Measurements from ENCODE around the gene ZBTB7C. TPM values are rescaled to one million over a fixed set of nuclear protein-coding genes. Genes with fewer than 3 reads are reported as not detected.
A peak's percentile ranks its signal among the peaks of the same experiment; 100 is the strongest.

ZBTB7C gene
- total and polyA plus RNA-seq, 2 of the 8 experiments (the other 6 are each of a cell fraction or from before 2014, with no cell fraction given) = 0.15 to 0.45 TPM

DNA sequence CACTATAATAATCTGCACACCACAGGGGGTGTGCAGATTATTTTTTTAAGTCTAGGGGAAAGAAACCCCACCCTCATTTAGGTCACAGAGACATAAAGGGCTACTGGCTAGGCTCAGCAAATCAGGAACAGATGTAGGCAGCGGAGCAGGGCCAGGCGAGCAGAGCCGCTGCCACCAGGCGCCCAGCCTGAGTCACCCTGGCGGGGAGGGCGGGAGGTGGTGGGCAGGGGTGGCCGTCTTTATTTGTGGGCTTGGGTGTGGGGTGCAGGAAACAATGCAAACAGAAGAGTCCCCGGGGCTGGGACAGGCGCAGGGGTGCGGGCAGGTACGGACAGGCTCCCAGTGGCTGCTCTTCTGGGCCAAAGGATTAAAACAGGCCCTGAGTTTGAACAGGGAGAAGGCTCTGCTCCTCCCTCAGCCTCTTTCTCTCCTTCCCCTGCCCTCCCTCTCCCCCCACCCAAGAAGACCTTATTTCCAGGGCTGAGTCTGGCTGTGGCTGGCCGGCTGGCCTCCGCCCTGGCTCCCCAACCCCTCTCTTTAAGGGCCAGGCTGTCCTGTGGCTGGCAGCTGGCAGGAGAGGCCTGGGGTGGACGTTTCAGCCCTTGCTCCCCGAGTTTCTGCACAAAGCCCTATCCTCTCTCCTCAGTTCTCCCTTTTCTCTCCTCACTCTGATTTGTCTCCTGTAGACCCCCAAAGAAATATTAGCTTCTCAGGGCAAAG, 335.8 kb downstream of the ZBTB7C start:
- H3K27me3 ChIP-seq (replicated peaks in 1 of 4; ENCODE audit: control insufficient read depth in 3 of 4, extremely low read depth in 1 of 4, insufficient read depth in 3 of 4, low read length in 3 of 4) = no peaks in the 10 kb centered on the region; a peak in 1 of 7 replicates
- H4K5ac ChIP-seq (ENCODE audit: insufficient read length, low read depth, low read length) = no peak overlapping the region
- H2BK15ac ChIP-seq (ENCODE audit: low read length) = no peak overlapping the region
- no peak overlapping the region for H3K4ac ChIP-seq (replicated peaks; ENCODE audit: insufficient read length, low read depth, low read length)
- H4K20me1 ChIP-seq (replicated peaks in 1 of 2; ENCODE audit: control insufficient read depth in 1 of 2, insufficient read depth in 2 of 2, low read length in 2 of 2) = no peaks in the 10 kb centered on the region
- DNase-seq (ENCODE audit: low read depth in 1 of 2, low spot score in 2 of 2) = no peak
- peak overlapping the region; percentile 83 for H3K18ac ChIP-seq (ENCODE audit: extremely low read depth, low read length)
- peaks cover 0 to 6% (median 1%) of the 10 kb centered on the region in 4 experiments; a peak in 3 of 7 replicates for H3K4me1 ChIP-seq (replicated peaks in 1 of 4; ENCODE audit: control insufficient read depth in 3 of 4, insufficient read depth in 4 of 4, low read length in 3 of 4)
- H2BK12ac ChIP-seq (ENCODE audit: low read depth, low read length) = 0 out of 2 replicates have a peak overlapping the region, but pooled peaks have one; percentile 17
- no peak overlapping the region for H2BK20ac ChIP-seq (ENCODE audit: low read length)
- no peak overlapping the region for H3K9ac ChIP-seq (replicated peaks in 1 of 4; ENCODE audit: extremely low read depth in 1 of 4, low read depth in 3 of 4, low read length in 3 of 4)
- H4K91ac ChIP-seq (replicated peaks; ENCODE audit: insufficient read length, low read length) = no peak overlapping the region
- no peak overlapping the region for H2AFZ ChIP-seq (ENCODE audit: low read length)
- ChIA-PET POLR2A (ENCODE audit: partially characterized antibody) (no interaction called here), CTCF (ENCODE audit: partially characterized antibody) (interaction anchor here (1.6 kb wide), 1 partner anchor 15 kb away, joined by 4 read pairs; no protein-coding TSS in a partner anchor)
- no peak overlapping the region for H3K56ac ChIP-seq (replicated peaks; ENCODE audit: insufficient read length, low read depth, low read length)
- no peak overlapping the region for H3K14ac ChIP-seq (ENCODE audit: insufficient read length)
- H3K23ac ChIP-seq (ENCODE audit: insufficient read length) = no peak overlapping the region
- H2BK120ac ChIP-seq (replicated peaks; ENCODE audit: low read depth, low read length) = no peak overlapping the region
- WGBS, 2 experiments (ENCODE audit: extremely low coverage in 1 of 2, insufficient coverage in 1 of 2, insufficient read length in 1 of 2, insufficient replicate concordance in 2 of 2, low coverage in 1 of 2, low lambda C conversion rate in 2 of 2, missing lambda C conversion rate in 1 of 2) = 86% methylated on average over 11 of the region's 15 CpGs; no CpG with 5 or more reads in 1 of the 2 experiments
- FAIRE-seq = no peak
- no peak overlapping the region for H3K4me3 ChIP-seq (ENCODE audit: extremely low read depth in 1 of 4, insufficient read depth in 2 of 4, low read depth in 3 of 4, low read length in 4 of 4)
- no peaks in the 10 kb centered on the region for H3K36me3 ChIP-seq (ENCODE audit: control insufficient read depth in 2 of 4, insufficient read depth in 4 of 4, low read length in 3 of 4)
- no peak overlapping the region for H3K4me2 ChIP-seq (ENCODE audit: insufficient read depth in 1 of 2, low read depth in 2 of 2, low read length in 2 of 2)
- H3K9me3 ChIP-seq (ENCODE audit: insufficient read depth in 2 of 2, low read depth in 1 of 2, low read length in 1 of 2) = no peaks in the 10 kb centered on the region
- H3K27ac ChIP-seq (ENCODE audit: low read depth, low read length) = no peak overlapping the region
- no peak for TF ChIP-seq CBX8 (IDR thresholded peaks at IDR 0.05; ENCODE audit: borderline replicate concordance, low read depth, low read length)
- no peak for TF ChIP-seq CEBPB (IDR thresholded peaks at IDR 0.05; ENCODE audit: low read depth, low read length)
- TF ChIP-seq SRF (IDR thresholded peaks at IDR 0.05; ENCODE audit: low read depth, low read length) = no peak
- no peak for TF ChIP-seq BACH1 (IDR thresholded peaks at IDR 0.05; ENCODE audit: low read length)
- TF ChIP-seq SIRT6 (IDR thresholded peaks at IDR 0.05; ENCODE audit: low read length) = no peak
- no peak for TF ChIP-seq ZNF274 (IDR thresholded peaks at IDR 0.05; ENCODE audit: borderline replicate concordance, extremely low read depth, low read length)
- no peak for TF ChIP-seq HDAC2 (IDR thresholded peaks at IDR 0.05; ENCODE audit: borderline replicate concordance in 1 of 2, low read depth in 2 of 2, low read length in 2 of 2)
- no peak for TF ChIP-seq EGR1 (IDR thresholded peaks at IDR 0.05; ENCODE audit: borderline replicate concordance, low read depth, low read length)
- TF ChIP-seq NANOG (IDR thresholded peaks at IDR 0.05; ENCODE audit: insufficient read depth, low read depth, low read length, poor library complexity, severe bottlenecking) = no peak
- no peak for TF ChIP-seq RFX5 (IDR thresholded peaks at IDR 0.05; ENCODE audit: borderline replicate concordance, low read depth, low read length)
- TF ChIP-seq BCL11A (IDR thresholded peaks at IDR 0.05; ENCODE audit: low read depth in 2 of 2, low read length in 2 of 2) = no peak
- no peak for TF ChIP-seq RXRA (IDR thresholded peaks at IDR 0.05; ENCODE audit: insufficient read depth, low read depth, low read length)
- TF ChIP-seq ASH2L (IDR thresholded peaks at IDR 0.05; ENCODE audit: low read length) = no peak
- TF ChIP-seq JUN (IDR thresholded peaks at IDR 0.05; ENCODE audit: low read depth, low read length) = no peak
- no peaks in the 10 kb centered on the region for H3K79me2 ChIP-seq (ENCODE audit: control insufficient read depth in 1 of 2, insufficient read depth in 2 of 2, low read length in 2 of 2)
- no peak overlapping the region for H2AK5ac ChIP-seq (ENCODE audit: low read depth, low read length)
- H4K8ac ChIP-seq (ENCODE audit: extremely low read depth, insufficient read depth, low read length) = peak overlapping the region; percentile 62; the same call in 1 of the 2 replicates
- H2BK5ac ChIP-seq (ENCODE audit: low read depth, low read length) = no peak overlapping the region
- H3K23me2 ChIP-seq (ENCODE audit: low read depth, low read length) = no peaks in the 10 kb centered on the region
- no peaks in the 10 kb centered on the region for H3K79me1 ChIP-seq (ENCODE audit: low read depth, low read length)
